Right lobe of liver (tissue), 4 donors: Measurements from ENCODE around the gene SIGLEC1.

Experiments
- POLR2A ChIP-seq: fragments of 450-650 bp; IDR thresholded peaks from one replicate; pipeline ENCODE4 v1.6.1; 2017; ENCODE audit warnings: antibody characterized with exemption, mild to moderate bottlenecking
- TF ChIP-seq, protein P1 (sequence below), 4 donors: fragments of 200-600 bp in 3 of 4; fragments of 450-650 bp in 1 of 4; IDR thresholded peaks; one replicate each; pipeline versions ENCODE4 v1.5.1 to v1.8.0; 2016 to 2022; ENCODE audit warnings: antibody characterized with exemption in 4 of 4, mild to moderate bottlenecking in 2 of 4
- donor health status: DM: no; HTN: no; CAD: no.
- donor health status: DM: no; HTN: no; CAD: no.
- donor health status: DM: no; HTN: yes; CAD: no.

DNA sequence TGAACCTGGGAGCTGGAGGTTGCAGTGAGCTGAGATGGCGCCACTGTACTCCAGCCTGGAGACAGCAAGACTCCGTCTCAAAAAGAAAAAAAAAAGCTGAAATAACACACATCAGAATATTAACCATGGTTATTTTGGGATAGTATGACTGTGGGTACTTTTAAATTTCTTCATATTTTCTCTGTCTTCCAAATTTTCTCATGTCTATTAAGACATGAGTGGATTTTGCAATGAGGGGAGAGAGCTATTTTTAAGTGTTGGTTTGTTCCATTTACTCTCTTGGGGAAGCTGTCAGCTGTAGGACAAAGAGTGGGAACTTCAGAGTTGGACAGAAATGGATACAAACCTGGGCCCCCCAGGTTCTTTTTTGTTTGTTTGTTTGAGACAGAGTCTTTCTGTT is 44.9 kb upstream of the SIGLEC1 start:
- TF ChIP-seq, protein P1, sequence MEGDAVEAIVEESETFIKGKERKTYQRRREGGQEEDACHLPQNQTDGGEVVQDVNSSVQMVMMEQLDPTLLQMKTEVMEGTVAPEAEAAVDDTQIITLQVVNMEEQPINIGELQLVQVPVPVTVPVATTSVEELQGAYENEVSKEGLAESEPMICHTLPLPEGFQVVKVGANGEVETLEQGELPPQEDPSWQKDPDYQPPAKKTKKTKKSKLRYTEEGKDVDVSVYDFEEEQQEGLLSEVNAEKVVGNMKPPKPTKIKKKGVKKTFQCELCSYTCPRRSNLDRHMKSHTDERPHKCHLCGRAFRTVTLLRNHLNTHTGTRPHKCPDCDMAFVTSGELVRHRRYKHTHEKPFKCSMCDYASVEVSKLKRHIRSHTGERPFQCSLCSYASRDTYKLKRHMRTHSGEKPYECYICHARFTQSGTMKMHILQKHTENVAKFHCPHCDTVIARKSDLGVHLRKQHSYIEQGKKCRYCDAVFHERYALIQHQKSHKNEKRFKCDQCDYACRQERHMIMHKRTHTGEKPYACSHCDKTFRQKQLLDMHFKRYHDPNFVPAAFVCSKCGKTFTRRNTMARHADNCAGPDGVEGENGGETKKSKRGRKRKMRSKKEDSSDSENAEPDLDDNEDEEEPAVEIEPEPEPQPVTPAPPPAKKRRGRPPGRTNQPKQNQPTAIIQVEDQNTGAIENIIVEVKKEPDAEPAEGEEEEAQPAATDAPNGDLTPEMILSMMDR (IDR thresholded peaks at IDR 0.05) = no peak
- no peak for TF ChIP-seq POLR2A
